AG04449 (cell line): ENCODE results near the gene THOC6.
A peak's percentile ranks its signal among the peaks of the same experiment; 100 is the strongest.

Experiments
- CTCF ChIA-PET: fragments of 350-600 bp; formaldehyde crosslinking; extraction: SDS; loops from one replicate; lab custom pipeline; 2021; ENCODE audit warnings: antibody characterized with exemption; lab: Yijun Ruan, JAX
- POLR2A ChIA-PET: fragments of 400-600, 350-600 bp; formaldehyde crosslinking; extraction: SDS; loops from one replicate; lab custom pipeline; 2020; ENCODE audit warnings: antibody characterized with exemption, inconsistent platforms; lab: Yijun Ruan, JAX
- DNase-seq: peaks from one replicate; pipeline ENCODE4 v3.0.0-alpha.2; 2010; ENCODE audit warnings: low read depth, low spot score
- H3K4me3 ChIP-seq: 2 replicates; pipeline ENCODE4 v1.5.1; 2011; ENCODE audit warnings: low read depth, mild to moderate bottlenecking, control low read depth, low read length
- TF ChIP-seq, protein P1 (sequence below): IDR thresholded peaks from one replicate; pipeline ENCODE4 v1.5.1; 2011; ENCODE audit warnings: mild to moderate bottlenecking, moderate library complexity, low read length, control low read depth, inconsistent platforms; ENCODE audit not compliant: insufficient read depth; ENCODE audit errors: missing control alignments

The THOC6 gene

DNA sequence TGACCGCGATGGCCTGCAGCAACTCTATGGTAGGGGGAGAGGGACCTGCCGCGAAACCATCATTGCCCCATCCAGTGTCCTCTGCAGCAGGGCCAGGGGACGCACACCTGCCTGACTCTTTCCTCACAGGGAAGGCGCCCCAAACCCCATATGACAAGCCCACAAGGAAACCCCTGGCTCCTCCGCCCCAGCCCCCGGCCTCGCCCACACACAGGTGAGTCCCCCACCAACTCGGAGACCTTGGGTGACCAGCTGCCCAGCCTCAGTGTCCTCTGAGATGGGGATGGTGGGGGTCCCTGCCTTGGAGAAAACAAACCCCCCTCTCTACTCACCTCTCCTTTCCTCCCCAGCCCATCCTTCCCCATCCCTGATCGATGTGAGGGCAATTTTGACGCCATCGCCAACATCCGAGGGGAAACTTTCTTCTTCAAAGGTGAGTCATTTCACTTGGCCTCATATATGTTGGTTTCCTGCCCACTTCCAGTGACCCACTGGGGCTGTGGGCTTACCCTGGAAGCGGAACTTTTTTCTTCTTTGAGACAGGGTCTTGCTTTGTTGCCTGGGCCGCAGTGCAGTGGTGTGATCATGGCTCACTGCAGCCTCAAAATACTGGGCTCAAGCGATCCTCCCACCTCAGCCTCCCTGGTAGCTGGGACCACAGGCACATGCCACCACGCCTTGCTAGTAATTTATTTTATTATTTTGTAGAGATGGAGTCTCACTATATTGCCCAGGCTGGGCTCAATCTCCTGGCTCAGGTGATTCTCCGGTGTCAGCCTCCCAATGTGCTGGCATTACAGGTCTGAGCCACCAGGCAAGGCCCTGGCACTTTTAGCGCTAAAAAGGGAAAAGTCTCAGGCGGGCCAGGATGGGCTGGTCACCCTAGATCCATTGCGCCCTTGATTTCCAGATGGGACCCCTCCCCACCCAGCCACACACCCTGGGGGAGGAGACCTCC, 33.6 kb downstream of the THOC6 start:
- TF ChIP-seq, protein P1, sequence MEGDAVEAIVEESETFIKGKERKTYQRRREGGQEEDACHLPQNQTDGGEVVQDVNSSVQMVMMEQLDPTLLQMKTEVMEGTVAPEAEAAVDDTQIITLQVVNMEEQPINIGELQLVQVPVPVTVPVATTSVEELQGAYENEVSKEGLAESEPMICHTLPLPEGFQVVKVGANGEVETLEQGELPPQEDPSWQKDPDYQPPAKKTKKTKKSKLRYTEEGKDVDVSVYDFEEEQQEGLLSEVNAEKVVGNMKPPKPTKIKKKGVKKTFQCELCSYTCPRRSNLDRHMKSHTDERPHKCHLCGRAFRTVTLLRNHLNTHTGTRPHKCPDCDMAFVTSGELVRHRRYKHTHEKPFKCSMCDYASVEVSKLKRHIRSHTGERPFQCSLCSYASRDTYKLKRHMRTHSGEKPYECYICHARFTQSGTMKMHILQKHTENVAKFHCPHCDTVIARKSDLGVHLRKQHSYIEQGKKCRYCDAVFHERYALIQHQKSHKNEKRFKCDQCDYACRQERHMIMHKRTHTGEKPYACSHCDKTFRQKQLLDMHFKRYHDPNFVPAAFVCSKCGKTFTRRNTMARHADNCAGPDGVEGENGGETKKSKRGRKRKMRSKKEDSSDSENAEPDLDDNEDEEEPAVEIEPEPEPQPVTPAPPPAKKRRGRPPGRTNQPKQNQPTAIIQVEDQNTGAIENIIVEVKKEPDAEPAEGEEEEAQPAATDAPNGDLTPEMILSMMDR: no peak
- peak overlapping the region; percentile 81 for H3K4me3 ChIP-seq
- CTCF ChIA-PET: interaction anchor here (1.0 to 5.0 kb wide), 13 partner anchors 9 to 111 kb away, joined by 3 to 88 read pairs (median 9); no protein-coding TSS in a partner anchor
- DNase-seq: no peak
- POLR2A ChIA-PET: no interaction called here

DNA sequence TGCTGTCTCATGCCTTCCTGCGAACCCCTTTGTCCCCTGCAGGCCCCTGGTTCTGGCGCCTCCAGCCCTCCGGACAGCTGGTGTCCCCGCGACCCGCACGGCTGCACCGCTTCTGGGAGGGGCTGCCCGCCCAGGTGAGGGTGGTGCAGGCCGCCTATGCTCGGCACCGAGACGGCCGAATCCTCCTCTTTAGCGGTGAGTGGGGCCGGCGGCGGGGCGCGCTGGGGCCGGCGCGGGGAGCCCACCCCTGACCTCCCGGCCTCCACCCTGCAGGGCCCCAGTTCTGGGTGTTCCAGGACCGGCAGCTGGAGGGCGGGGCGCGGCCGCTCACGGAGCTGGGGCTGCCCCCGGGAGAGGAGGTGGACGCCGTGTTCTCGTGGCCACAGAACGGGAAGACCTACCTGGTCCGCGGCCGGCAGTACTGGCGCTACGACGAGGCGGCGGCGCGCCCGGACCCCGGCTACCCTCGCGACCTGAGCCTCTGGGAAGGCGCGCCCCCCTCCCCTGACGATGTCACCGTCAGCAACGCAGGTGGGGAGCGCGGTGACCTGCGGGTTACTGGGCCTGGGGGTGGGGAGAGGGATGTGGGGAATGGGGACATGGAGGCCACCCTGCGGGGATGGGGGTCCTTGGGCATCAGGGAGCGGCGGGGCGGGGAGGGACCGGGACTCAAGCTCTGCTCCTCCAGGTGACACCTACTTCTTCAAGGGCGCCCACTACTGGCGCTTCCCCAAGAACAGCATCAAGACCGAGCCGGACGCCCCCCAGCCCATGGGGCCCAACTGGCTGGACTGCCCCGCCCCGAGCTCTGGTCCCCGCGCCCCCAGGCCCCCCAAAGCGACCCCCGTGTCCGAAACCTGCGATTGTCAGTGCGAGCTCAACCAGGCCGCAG, 34.5 kb downstream of the THOC6 start:
- TF ChIP-seq, protein P1: no peak
- H3K4me3 ChIP-seq: peak overlapping the region; percentile 81
- no peak for DNase-seq
- CTCF ChIA-PET: interaction anchor here (0.7 to 5.0 kb wide), 30 partner anchors 9 to 126 kb away, joined by 3 to 88 read pairs (median 6); partner anchors contain the start of gene ZNF205
- POLR2A ChIA-PET: interaction anchor here (1.3 to 1.7 kb wide), 2 partner anchors 70 to 77 kb away, joined by 4 to 5 read pairs; partner anchors contain the start of gene ZNF213

DNA sequence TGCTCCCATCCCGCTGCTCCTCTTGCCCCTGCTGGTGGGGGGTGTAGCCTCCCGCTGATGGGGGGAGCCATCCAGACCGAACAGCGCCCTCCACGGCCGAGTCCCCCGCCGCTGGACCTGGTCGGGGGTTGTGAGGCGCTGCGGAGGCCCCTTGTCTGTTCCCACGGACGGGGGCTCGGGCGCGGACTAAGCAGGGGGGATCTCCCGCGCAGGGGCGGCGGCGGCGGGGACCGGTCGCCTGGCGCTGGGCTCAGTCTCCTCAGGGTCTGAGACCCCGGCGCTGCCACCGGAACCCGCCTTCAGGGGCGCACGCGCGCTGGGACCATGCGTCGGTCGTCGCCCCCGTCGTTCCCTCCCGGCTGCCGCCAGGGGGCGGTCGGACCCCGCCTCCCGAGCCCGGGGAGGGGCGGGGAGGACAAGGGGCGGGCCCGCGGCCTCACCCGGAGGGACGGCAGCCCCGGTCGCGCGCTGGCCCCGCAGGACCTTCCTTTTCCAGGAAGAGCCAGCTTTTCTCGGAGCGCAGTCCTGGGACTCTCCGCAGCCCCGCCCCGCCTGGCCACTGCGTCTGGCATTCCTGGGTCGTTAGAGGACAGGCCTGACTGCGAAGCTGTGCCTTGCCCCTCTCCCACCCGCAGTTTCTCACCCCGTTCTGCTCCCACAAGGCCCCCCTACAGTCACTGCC, 35.3 kb downstream of the THOC6 start:
- POLR2A ChIA-PET: interaction anchor here (1.3 to 1.7 kb wide), 2 partner anchors 69 to 76 kb away, joined by 4 to 5 read pairs; partner anchors contain the start of gene ZNF213
- DNase-seq: peak; percentile 16
- H3K4me3 ChIP-seq: peak overlapping the region; percentile 81
- CTCF ChIA-PET: interaction anchor here (0.5 to 5.0 kb wide), 46 partner anchors 8 to 208 kb away, joined by 3 to 88 read pairs (median 5); partner anchors contain the start of genes HCFC1R1, THOC6, ZNF205 and ZNF213
- TF ChIP-seq, protein P1: peak; percentile 91

DNA sequence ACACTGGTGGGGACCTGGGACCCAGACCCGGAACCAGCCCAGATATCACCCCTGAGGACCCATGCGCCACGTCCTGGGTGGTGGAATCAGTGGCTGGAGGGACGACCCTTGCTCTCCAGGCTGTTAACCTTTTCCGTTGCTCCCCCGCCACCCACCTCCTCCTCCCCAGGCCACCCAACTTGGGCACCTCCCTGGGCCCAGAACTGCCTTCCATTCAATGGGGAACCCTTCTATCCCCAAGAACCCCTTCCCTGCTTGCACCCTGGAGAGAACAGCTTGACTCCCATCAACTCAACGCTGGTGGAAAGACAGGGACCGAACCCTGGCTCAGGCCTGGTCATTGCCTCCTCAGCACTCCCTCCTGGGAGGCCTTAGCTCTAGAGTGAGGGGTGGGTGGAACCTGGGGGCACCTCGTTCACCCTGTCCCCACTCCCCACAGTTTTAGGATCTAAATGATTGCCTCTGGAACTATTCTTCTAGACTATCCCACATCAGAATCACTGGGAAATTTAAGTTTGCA, 35.9 kb downstream of the THOC6 start:
- DNase-seq: no peak
- ChIA-PET POLR2A (interaction anchor here (1.7 kb wide), 1 partner anchor 75 kb away, joined by 5 read pairs; the partner anchor contains the start of gene ZNF213), CTCF (interaction anchor here (0.7 to 5.0 kb wide), 34 partner anchors 8 to 207 kb away, joined by 3 to 88 read pairs (median 6); partner anchors contain the start of genes HCFC1R1, THOC6, ZNF205 and ZNF213)
- TF ChIP-seq, protein P1: no peak
- H3K4me3 ChIP-seq: peak overlapping the region; percentile 52

DNA sequence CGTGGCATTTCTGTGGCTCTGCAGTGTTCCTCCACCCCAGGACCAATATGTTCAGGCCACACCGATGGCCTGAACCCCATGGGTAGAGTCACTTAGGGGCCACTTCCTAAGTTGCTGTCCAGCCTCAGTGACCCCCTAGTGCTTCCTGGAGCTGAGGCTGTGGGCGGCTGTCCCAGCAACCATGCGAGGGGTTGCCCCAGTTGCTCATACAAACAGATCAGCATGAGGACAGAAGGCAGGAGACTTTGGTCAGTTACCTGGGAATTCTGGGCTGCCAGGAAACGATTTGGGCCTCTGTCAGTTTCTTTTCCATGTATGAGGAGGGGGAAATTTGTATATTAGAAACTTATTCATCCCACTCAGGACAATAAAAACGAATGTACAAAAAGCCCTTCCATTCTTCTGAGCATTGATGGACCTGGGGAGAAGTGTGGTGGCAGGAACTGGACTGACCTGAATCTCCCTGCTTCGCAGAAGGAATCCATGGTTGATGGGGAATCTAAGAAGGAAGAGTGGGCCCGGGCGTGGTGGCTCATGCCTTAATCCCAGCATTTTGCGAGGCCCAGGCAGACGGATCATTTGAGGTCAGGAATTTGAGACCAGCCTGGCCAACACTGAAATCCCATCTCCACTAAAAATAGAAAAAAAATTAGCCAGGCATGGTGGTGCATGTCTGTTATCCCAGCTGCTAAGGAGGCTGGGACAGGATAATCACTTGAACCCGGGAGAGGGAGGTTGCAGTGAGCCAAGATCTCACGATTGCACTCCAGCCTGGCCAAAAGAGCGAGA, 36.7 kb downstream of the THOC6 start:
- ChIA-PET POLR2A (no interaction called here), CTCF (interaction anchor here (0.9 to 5.0 kb wide), 27 partner anchors 9 to 207 kb away, joined by 3 to 88 read pairs (median 7); partner anchors contain the start of genes HCFC1R1, THOC6, ZNF205 and ZNF213)
- H3K4me3 ChIP-seq: no peak overlapping the region
- TF ChIP-seq, protein P1: no peak
- DNase-seq: no peak
